Mesothelial cell of epicardium (in vitro differentiated cells): ENCODE measurements around the gene SLIT3. TPM values are rescaled to one million over a fixed set of nuclear protein-coding genes. Genes with fewer than 3 reads are reported as not detected.

ENCODE experiments used
- DNase-seq, 2 experiments: peaks; one replicate each; pipeline ENCODE4 v3.0.0; 2021; ENCODE audit warnings: low spot score in 2 of 2; ENCODE audit not compliant: unreplicated experiment in 2 of 2
- H3K27ac Mint-ChIP-seq: 2 replicates; pipeline ENCODE4 v1.8.0; 2021; ENCODE audit warnings: mixed read lengths
- H3K27me3 Mint-ChIP-seq: 2 replicates; pipeline ENCODE4 v1.8.0; 2021; ENCODE audit warnings: low read depth, mixed read lengths
- H3K36me3 Mint-ChIP-seq: 2 replicates; pipeline ENCODE4 v1.8.0; 2021; ENCODE audit warnings: mixed read lengths
- H3K4me1 Mint-ChIP-seq: 2 replicates; pipeline ENCODE4 v1.8.0; 2021; ENCODE audit warnings: mixed read lengths
- H3K4me3 Mint-ChIP-seq: 2 replicates; pipeline ENCODE4 v1.8.0; 2021; ENCODE audit warnings: mild to moderate bottlenecking, moderate library complexity, mixed read lengths
- H3K9me3 Mint-ChIP-seq: 2 replicates; pipeline ENCODE4 v1.8.0; 2021; ENCODE audit warnings: mixed read lengths
- total RNA-seq: library from RNA; stranded (reverse); gene quantifications from 3 replicates; pipeline ENCODE4 v1.2.1, GENCODE V29; 2021
- TF ChIP-seq, protein P1 (sequence below): fragments of 200-600 bp; sonication (generic); IDR thresholded peaks from one replicate; pipeline ENCODE4 v1.5.0; 2021; ENCODE audit warnings: antibody characterized with exemption; ENCODE audit not compliant: unreplicated experiment

The SLIT3 gene
- total RNA-seq, 1 donor from 2014 or later: 65.1 TPM

GRCh38 chr5:168979135-168979534 lies 321.8 kb downstream of the SLIT3 start:
- TF ChIP-seq, protein P1, sequence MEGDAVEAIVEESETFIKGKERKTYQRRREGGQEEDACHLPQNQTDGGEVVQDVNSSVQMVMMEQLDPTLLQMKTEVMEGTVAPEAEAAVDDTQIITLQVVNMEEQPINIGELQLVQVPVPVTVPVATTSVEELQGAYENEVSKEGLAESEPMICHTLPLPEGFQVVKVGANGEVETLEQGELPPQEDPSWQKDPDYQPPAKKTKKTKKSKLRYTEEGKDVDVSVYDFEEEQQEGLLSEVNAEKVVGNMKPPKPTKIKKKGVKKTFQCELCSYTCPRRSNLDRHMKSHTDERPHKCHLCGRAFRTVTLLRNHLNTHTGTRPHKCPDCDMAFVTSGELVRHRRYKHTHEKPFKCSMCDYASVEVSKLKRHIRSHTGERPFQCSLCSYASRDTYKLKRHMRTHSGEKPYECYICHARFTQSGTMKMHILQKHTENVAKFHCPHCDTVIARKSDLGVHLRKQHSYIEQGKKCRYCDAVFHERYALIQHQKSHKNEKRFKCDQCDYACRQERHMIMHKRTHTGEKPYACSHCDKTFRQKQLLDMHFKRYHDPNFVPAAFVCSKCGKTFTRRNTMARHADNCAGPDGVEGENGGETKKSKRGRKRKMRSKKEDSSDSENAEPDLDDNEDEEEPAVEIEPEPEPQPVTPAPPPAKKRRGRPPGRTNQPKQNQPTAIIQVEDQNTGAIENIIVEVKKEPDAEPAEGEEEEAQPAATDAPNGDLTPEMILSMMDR: no peak
- no peaks in the 10 kb centered on the region for H3K36me3 Mint-ChIP-seq
- H3K4me1 Mint-ChIP-seq: peaks cover 45% of the 10 kb centered on the region
- H3K4me3 Mint-ChIP-seq: no peak overlapping the region
- H3K27ac Mint-ChIP-seq: no peak overlapping the region
- H3K27me3 Mint-ChIP-seq: peaks cover 5% of the 10 kb centered on the region
- DNase-seq: no peak
- no peaks in the 10 kb centered on the region for H3K9me3 Mint-ChIP-seq

GRCh38 chr5:168978500-168978899 lies 322.4 kb downstream of the SLIT3 start:
- no peaks in the 10 kb centered on the region for H3K36me3 Mint-ChIP-seq
- no peak for DNase-seq
- H3K27ac Mint-ChIP-seq: no peak overlapping the region
- no peaks in the 10 kb centered on the region for H3K9me3 Mint-ChIP-seq
- peaks cover 6% of the 10 kb centered on the region for H3K27me3 Mint-ChIP-seq
- H3K4me1 Mint-ChIP-seq: peaks cover 50% of the 10 kb centered on the region
- TF ChIP-seq, protein P1: no peak
- H3K4me3 Mint-ChIP-seq: no peak overlapping the region

DNA sequence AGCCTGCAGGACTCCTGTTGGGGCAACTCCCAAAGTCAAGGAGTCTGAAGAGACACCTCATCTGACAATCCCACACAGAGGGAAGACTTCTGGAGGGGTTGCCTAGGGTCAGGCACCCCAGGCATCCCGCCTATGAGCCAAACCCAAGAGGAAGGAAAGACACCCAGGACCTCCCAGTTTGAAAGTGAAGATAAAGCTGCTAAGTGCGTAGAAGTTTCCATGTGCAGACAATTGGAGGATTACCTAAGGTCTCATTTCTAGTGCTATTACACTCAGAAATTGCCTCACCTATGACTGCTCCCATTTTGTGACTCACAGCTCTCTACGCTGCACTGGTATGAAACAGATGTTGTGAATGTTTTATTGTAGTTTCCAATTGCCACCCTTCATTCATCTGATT lies 322.9 kb downstream of the SLIT3 start:
- Mint-ChIP-seq H3K27ac (no peak overlapping the region), H3K9me3 (no peaks in the 10 kb centered on the region), H3K27me3 (peaks cover 7% of the 10 kb centered on the region), H3K36me3 (no peaks in the 10 kb centered on the region), H3K4me3 (no peak overlapping the region), H3K4me1 (peaks cover 51% of the 10 kb centered on the region)
- TF ChIP-seq, protein P1: no peak
- no peak for DNase-seq

- Mint-ChIP-seq H3K9me3 (no peaks in the 10 kb centered on the region), H3K4me1 (peaks cover 52% of the 10 kb centered on the region), H3K36me3 (no peaks in the 10 kb centered on the region), H3K4me3 (no peak overlapping the region), H3K27ac (peak overlapping the region; percentile 4), H3K27me3 (peaks cover 14% of the 10 kb centered on the region)
- TF ChIP-seq, protein P1: no peak
- DNase-seq: no peak
These were observed 324.5 kb downstream of the SLIT3 start for GRCh38 chr5:168976311-168976970.

- peaks cover 52% of the 10 kb centered on the region for H3K4me1 Mint-ChIP-seq
- no peak overlapping the region for H3K27ac Mint-ChIP-seq
- no peaks in the 10 kb centered on the region for H3K9me3 Mint-ChIP-seq
- TF ChIP-seq, protein P1: no peak
- H3K4me3 Mint-ChIP-seq: no peak overlapping the region
- peaks cover 18% of the 10 kb centered on the region for H3K27me3 Mint-ChIP-seq
- no peak for DNase-seq
- H3K36me3 Mint-ChIP-seq: no peaks in the 10 kb centered on the region
These were observed 325.6 kb downstream of the SLIT3 start for GRCh38 chr5:168975331-168975730.
